A549 treated with AZD9567 at 1 μM for 4 hours (cell line): ENCODE measurements around the gene PXMP4. TPM values are rescaled to one million over a fixed set of nuclear protein-coding genes. Genes with fewer than 3 reads are reported as not detected.

Experiments used
- total RNA-seq: library from RNA; stranded (reverse); fragments of 200-300 nt; extraction: Qiagen RNA extraction; gene quantifications from 5 replicates; pipeline ENCODE4 v1.2.3, GENCODE V29; 2022; ENCODE audit not compliant: insufficient read depth

Gene PXMP4, protein sequence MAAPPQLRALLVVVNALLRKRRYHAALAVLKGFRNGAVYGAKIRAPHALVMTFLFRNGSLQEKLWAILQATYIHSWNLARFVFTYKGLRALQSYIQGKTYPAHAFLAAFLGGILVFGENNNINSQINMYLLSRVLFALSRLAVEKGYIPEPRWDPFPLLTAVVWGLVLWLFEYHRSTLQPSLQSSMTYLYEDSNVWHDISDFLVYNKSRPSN
- 6.3 to 7.4 TPM (median 6.4 TPM) in 5 replicates for total RNA-seq

DNA sequence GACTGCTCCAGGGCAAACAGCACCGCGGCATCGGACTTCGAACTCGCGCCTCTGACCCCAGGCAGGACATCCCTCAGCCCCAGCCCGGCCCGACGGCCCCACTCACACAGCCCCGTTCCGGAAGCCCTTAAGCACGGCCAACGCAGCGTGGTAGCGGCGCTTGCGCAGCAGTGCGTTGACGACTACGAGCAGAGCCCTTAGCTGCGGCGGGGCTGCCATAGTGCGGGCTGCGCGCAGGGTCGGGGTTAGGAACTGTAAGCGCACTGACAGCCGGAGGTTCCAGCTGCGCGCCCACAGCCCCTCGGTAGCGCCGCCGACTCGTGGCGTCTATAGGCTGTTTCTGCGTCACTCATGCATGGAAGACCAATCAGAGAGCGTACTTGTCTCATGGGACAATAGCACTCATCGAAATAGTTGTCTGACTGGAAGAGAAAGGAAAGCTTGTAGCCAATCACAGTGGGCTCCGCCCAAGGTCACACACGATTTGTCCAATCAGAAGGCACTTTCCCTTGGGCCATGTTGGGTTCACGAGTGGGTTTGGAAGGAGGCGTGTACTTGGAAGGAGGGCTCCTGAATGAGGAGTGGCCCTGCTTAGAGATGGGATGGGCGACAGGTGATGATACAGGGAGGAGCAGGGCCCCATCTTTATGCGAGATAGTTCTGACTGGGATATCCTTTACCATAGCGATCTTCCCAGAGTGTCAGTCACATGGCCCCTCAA, at the start of gene PXMP4:
TSS of gene PXMP4 (minus strand) at position 322 of the 721 bp plus-strand sequence. CDS start at position 219, 103 bp downstream.

DNA sequence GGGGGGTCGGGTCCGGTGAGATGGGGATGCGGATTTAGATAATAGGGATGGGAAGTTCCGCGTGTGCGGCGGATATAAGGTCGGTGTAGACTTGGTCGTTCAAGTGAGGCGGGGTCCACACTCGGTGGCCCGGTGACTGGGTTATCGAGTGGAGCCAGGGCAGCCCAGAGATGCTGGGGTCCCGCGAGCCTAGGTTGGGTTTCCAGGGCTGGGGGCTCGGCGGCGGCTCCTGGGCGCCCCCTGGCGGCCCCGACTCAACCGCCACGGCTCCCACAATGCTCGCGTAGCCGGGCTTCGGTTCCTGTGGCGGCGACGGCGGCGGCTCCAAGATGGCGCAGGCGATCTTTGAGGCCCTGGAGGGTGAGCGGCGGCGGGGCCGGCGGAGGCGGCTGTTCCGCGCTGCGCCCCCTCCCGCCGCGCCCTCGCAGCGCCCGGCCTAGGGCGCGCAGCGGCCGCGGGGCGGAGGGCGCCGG, 11.6 kb upstream of the PXMP4 start, which contains the start of gene ZNF341:
TSS of gene ZNF341 (plus strand) at position 304 of the 473 bp plus-strand sequence. CDS start at position 330, 26 bp downstream.

DNA sequence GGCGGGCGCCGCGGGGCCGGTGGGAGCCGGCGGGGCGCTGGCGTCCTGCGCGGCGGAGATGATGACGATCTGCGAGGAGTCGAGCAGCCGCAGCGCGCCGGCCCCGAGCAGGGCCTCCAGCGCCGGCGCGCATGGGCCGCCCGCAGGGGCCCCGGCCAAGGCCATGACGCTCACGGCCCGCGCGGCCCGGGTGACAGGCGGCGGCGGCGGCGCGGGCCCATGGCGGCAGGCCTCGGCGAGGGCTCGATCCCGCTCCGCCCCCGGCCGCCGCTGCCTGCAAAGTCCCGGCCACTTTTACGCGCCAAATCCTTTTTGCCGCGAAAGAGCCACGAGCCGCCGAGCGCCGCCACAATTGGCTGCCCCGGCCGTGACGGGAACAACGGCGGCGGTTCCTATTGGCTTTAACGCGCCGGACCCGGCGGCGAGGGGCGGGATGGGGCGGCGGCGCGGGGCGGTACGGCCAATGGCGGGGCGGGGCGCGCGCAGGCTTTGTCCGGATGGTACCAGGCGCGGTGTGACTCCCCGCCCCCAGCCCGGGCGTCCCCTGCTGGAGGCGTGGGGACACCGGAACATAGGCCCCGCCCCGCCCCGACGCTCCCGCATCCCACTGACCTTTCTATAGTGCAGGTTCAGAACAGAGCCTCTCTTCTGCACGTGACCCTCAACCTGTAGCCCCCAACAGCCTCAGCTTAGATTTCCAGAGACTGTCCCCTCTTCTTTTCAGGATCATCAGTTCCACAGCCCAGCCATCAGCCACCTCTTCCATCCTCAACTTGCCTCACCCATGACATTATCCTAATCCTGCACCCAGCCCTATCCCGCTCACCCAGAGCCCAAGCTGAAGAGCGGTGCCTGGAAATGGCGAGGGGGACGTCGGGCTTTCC, 33.8 kb downstream of the PXMP4 start, which contains the start of gene E2F1:
TSS of gene E2F1 (minus strand) at position 286 of the 884 bp plus-strand sequence. CDS start at position 165, 121 bp downstream.

DNA sequence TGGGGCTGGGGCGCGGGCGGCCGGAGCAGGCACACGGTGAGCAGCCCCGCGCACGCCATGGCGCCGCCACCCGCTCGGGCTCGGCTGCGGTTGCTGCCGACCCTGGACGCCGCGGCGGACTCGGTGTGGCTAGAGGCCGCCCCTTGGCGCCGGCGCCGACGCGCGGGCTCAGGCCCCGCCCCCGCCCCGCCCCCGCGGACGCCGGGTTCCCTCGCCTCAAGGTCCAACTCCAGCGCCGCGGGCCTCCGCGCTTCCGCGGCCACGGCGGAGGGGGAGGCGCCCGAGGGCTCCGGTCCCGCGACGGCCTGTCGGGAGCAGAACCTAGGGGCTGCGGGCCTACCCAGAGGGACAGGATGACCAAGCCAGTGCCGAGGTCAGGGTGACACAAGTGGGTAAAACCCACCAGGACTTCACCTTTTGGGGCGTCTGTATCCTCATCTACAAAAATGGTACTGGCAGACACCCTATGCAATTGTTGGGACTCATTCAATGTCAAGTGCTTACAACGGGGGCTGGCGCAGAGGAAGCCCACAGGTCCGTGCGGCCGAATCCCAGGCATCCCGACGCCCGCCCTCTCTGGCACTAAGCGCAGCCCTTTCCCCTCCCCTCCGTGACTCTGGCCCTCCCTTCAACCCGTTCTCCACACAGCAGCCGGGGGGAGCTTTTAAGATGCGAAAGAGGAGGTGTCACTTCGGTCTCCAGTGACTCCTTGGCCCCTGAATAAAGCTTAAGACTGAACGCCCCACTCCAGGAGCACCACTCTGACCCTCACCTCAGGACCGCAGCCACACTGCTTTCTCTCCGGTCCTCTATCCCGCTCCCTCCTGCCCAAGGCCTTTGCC, 45.6 kb downstream of the PXMP4 start, which contains the start of gene NECAB3:
TSS of gene NECAB3 (minus strand) at position 135 of the 842 bp plus-strand sequence. CDS start at position 59, 76 bp downstream.

DNA sequence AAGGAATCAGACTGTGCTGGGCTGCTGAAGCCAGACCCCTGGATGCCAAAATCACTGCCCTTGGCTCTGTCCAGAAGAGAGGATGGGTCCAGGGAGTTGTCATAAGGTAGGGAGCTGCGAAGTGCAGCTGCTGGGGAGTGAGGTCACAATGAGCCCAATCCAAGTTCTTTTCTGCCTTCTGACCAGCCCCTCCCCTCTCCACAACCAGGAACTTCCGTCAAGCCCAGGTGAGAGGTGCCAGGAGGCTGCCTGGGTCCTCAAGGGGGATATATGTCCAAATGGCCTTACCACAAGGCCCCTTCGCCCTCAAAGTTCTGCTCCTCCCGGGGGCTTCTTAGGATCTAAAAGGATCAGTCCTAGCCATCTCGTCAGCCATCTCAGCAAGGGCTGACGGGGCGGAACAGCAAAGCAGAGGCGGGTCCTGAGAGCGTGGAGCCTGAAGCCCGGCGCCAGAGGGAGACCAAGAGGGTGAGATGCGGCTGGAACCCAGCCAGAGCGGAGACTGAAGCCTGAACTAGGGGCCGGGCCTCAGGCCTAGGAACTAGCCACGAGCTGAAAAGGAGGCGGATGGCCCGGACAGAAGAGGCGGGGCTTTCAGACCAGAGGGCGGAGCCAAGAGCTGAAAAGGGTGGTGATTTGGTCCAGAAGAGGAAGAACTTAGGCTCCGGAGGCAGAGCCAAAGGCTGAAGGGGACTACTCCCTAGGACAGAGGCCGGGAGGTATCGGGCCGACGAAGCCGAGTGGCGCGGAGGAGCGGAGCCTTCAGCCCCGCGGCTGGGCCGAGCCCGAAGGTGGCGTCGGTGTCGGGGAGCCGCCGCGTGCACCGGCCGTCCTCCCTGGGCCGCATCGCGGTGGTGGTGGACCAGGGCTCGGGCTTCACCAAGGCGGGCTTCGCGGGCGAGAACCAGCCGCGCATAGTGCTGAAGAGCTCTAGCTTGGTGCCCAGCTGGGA, 53.5 kb downstream of the PXMP4 start, which contains the start of gene ACTL10:
TSS of gene ACTL10 (plus strand) at position 651 of the 952 bp plus-strand sequence. CDS start 555 bp downstream, outside the sequence.

DNA sequence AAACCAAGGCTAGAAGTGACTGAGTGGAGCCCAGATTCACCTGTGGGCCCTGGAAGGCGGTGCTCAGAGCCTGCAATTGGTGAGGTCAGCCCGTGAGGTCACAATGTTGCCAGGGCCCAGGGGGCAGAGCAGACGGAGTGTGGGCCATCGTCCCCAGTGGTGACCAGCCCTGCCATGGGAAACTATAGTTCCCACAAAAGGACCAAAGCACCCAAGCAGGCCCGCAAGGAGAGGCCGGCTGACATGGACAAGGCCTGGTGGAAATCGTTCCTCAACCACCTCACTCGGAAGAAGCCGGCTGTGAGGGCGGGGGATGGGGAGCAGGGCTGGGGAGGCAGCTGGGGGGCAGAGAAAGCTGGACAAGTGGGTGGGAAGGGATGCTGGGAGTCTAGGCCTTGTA, 57.9 kb downstream of the PXMP4 start, which contains the start of gene C20orf144:
TSS of gene C20orf144 (plus strand) at position 156 of the 400 bp plus-strand sequence. CDS start at position 175, 19 bp downstream.

Other genes with a start within 250 kb of the PXMP4 start
- gene CBFA2T2, start 230.2 kb downstream of the PXMP4 start, total RNA-seq: 4.5 to 7.6 TPM (median 6.6 TPM) in 5 replicates
- gene C20orf144, start 58.0 kb downstream of the PXMP4 start, total RNA-seq: 0.06 to 0.07 TPM (median 0.07 TPM) in 3 of 5 replicates, not detected in the others
- 0.05 TPM in 1 of 5 replicates, not detected in the others for gene ACTL10, start 53.4 kb downstream of the PXMP4 start, total RNA-seq
- gene NECAB3, start 45.9 kb downstream of the PXMP4 start, total RNA-seq: 8.3 to 15.0 TPM (median 13.7 TPM) in 5 replicates
- 25.2 to 33.1 TPM (median 30.8 TPM) in 5 replicates for gene E2F1, start 33.9 kb downstream of the PXMP4 start, total RNA-seq
- 1.8 to 3.5 TPM (median 3.0 TPM) in 5 replicates for gene ZNF341, start 11.7 kb upstream of the PXMP4 start, total RNA-seq
- 132 to 158 TPM (median 154 TPM) in 5 replicates for gene CHMP4B, start 91.0 kb upstream of the PXMP4 start, total RNA-seq